MM.1S (cell line): ENCODE data around the gene METTL21C.

Experiments used
- DNase-seq: peaks from one replicate; pipeline ENCODE4 v3.0.0-alpha.2; 2015
- H2AFZ ChIP-seq: fragments of 300-600 bp; sonication (generic); 2 replicates; pipeline ENCODE4 v1.6.0; 2016; ENCODE audit warnings: antibody characterized with exemption, low read length
- H3F3A ChIP-seq: fragments of 300-600 bp; sonication (generic); 2 replicates; pipeline ENCODE4 v1.6.1; 2016; ENCODE audit warnings: mild to moderate bottlenecking, antibody characterized with exemption, low read length, moderate library complexity, mixed read lengths; ENCODE audit not compliant: insufficient read depth
- H3K27ac ChIP-seq: fragments of 300-600 bp; sonication (generic); 2 replicates; pipeline ENCODE4 v1.5.1; 2016; ENCODE audit warnings: mild to moderate bottlenecking, low read length
- H3K27me3 ChIP-seq: fragments of 300-600 bp; sonication (generic); replicated peaks from 2 replicates; pipeline ENCODE4 v1.6.0; 2016; ENCODE audit warnings: low read length; ENCODE audit not compliant: insufficient read depth
- H3K36me3 ChIP-seq: fragments of 300-600 bp; sonication (generic); replicated peaks from 2 replicates; pipeline ENCODE4 v1.6.1; 2016; ENCODE audit warnings: mild to moderate bottlenecking, low read length, mixed read lengths; ENCODE audit not compliant: insufficient read depth
- H3K4me1 ChIP-seq: fragments of 300-600 bp; sonication (generic); 2 replicates; pipeline ENCODE4 v1.6.1; 2016; ENCODE audit warnings: low read length, mixed read lengths
- H3K4me2 ChIP-seq: fragments of 300-600 bp; sonication (generic); 2 replicates; pipeline ENCODE4 v1.6.0; 2016; ENCODE audit warnings: low read depth, low read length
- H3K4me3 ChIP-seq: fragments of 300-600 bp; sonication (generic); 2 replicates; pipeline ENCODE4 v1.5.1; 2016; ENCODE audit warnings: low read length, mixed read lengths
- H3K79me2 ChIP-seq: fragments of 300-600 bp; sonication (generic); 2 replicates; pipeline ENCODE4 v1.6.1; 2016; ENCODE audit warnings: mixed run types, low read length, mixed read lengths
- H3K9ac ChIP-seq: fragments of 300-600 bp; sonication (generic); 2 replicates; pipeline ENCODE4 v1.6.1; 2016; ENCODE audit warnings: low read length, mixed read lengths
- H3K9me2 ChIP-seq: fragments of 300-600 bp; sonication (generic); replicated peaks from 2 replicates; pipeline ENCODE4 v1.6.1; 2016; ENCODE audit warnings: mild to moderate bottlenecking, low read length, mixed read lengths; ENCODE audit not compliant: insufficient read depth
- H3K9me3 ChIP-seq: fragments of 300-600 bp; sonication (generic); replicated peaks from 2 replicates; pipeline ENCODE4 v1.6.1; 2016; ENCODE audit warnings: mild to moderate bottlenecking, low read length, mixed read lengths; ENCODE audit not compliant: insufficient read depth
- H4K20me1 ChIP-seq: fragments of 300-600 bp; sonication (generic); 2 replicates; pipeline ENCODE4 v1.6.1; 2016; ENCODE audit warnings: mild to moderate bottlenecking, low read length, moderate library complexity, mixed read lengths; ENCODE audit not compliant: insufficient read depth
- CTCF ChIP-seq: fragments of 300-600 bp; sonication (generic); IDR thresholded peaks from 2 replicates; pipeline ENCODE4 v1.5.1; 2016; ENCODE audit warnings: antibody characterized with exemption, low read length, mixed read lengths
- EZH2 ChIP-seq: fragments of 300-600 bp; sonication (generic); optimal IDR thresholded peaks from 2 replicates; pipeline ENCODE3; 2017; ENCODE audit warnings: low read depth, mild to moderate bottlenecking, antibody characterized with exemption, low read length, mixed read lengths
- EZH2phosphoT487 ChIP-seq: fragments of 300-600 bp; sonication (generic); IDR thresholded peaks from 2 replicates; pipeline ENCODE4 v1.6.1; 2018; ENCODE audit warnings: antibody characterized with exemption, low read length

Gene METTL21C

GRCh38 chr13:102642029-102642428 lies 52.8 kb downstream of the METTL21C start:
- Histone ChIP-seq H4K20me1 (peaks cover 7% of the 10 kb centered on the region; the same call in 1 of the 2 replicates), H3K36me3 (peaks cover 41% of the 10 kb centered on the region), H3K27ac (no peak overlapping the region), H2AFZ (no peak overlapping the region), H3K27me3 (no peaks in the 10 kb centered on the region), H3K79me2 (peaks cover 68% of the 10 kb centered on the region), H3K9me3 (no peaks in the 10 kb centered on the region), H3F3A (peaks cover 5% of the 10 kb centered on the region; the same call in 1 of the 2 replicates), H3K4me1 (no peaks in the 10 kb centered on the region), H3K4me3 (no peak overlapping the region), H3K9me2 (no peaks in the 10 kb centered on the region), H3K4me2 (no peak overlapping the region), H3K9ac (no peak overlapping the region)
- TF ChIP-seq EZH2 (no peak), CTCF (no peak), EZH2phosphoT487 (no peak)
- DNase-seq = no peak

GRCh38 chr13:102638741-102639140 lies 56.1 kb downstream of the METTL21C start:
- Histone ChIP-seq H3K9me2 (no peaks in the 10 kb centered on the region), H4K20me1 (peaks cover 4% of the 10 kb centered on the region; the same call in 1 of the 2 replicates), H3K4me3 (no peak overlapping the region), H3K4me1 (no peaks in the 10 kb centered on the region), H3K36me3 (peaks cover 37% of the 10 kb centered on the region), H3F3A (peaks cover 6% of the 10 kb centered on the region; the same call in 1 of the 2 replicates), H2AFZ (no peak overlapping the region), H3K9ac (no peak overlapping the region), H3K9me3 (no peaks in the 10 kb centered on the region), H3K4me2 (no peak overlapping the region), H3K27me3 (no peaks in the 10 kb centered on the region), H3K27ac (no peak overlapping the region), H3K79me2 (peaks cover 74% of the 10 kb centered on the region)
- no peak for DNase-seq
- TF ChIP-seq CTCF (no peak), EZH2 (no peak), EZH2phosphoT487 (no peak)
